ENCODE measurements around the gene SDHAF3.
"Not testable (repeated sequence)": the region's sequence is repeated elsewhere in the genome, so short reads cannot be mapped to it uniquely, and the experiment has no call there.

The SDHAF3 gene

GRCh38 chr7:97117372-97118188 lies at the start of gene SDHAF3:
Gene SDHAF3 (plus strand): TSS chr7:97117698. CDS start chr7:97117724, 26 bp downstream.
- H3K4me3 ChIP-seq (ENCODE audit: low read depth, low read length) = peak within 1 kb of the TSS; percentile 90
- DNase-seq (ENCODE audit: low read depth) = peak; percentile 99
- peak; percentile 19 for TF ChIP-seq CTCF (conservative IDR thresholded peaks at IDR 0.05; ENCODE audit: low read depth, low read length)

- H3K4me3 ChIP-seq (ENCODE audit: low read depth, low read length); DNase-seq (ENCODE audit: low read depth): not testable (repeated sequence)
Measured at GRCh38 chr7:97072025-97072424, 45.5 kb upstream of the SDHAF3 start.

- no peak overlapping the region for H3K4me3 ChIP-seq (ENCODE audit: low read depth, low read length)
- TF ChIP-seq CTCF (conservative IDR thresholded peaks at IDR 0.05; ENCODE audit: low read depth, low read length) = no peak
- DNase-seq (ENCODE audit: low read depth) = no peak
Measured at GRCh38 chr7:97075928-97076327, 41.6 kb upstream of the SDHAF3 start.

- no peak overlapping the region for H3K4me3 ChIP-seq (ENCODE audit: low read depth, low read length)
- TF ChIP-seq CTCF (conservative IDR thresholded peaks at IDR 0.05; ENCODE audit: low read depth, low read length) = no peak
- no peak for DNase-seq (ENCODE audit: low read depth)
Measured at GRCh38 chr7:97078023-97078969, 39.2 kb upstream of the SDHAF3 start.

GRCh38 chr7:97079300-97079699 lies 38.2 kb upstream of the SDHAF3 start:
- no peak for DNase-seq (ENCODE audit: low read depth)
- no peak for TF ChIP-seq CTCF (conservative IDR thresholded peaks at IDR 0.05; ENCODE audit: low read depth, low read length)
- no peak overlapping the region for H3K4me3 ChIP-seq (ENCODE audit: low read depth, low read length)

GRCh38 chr7:97081521-97082300 lies 35.8 kb upstream of the SDHAF3 start:
- TF ChIP-seq CTCF (conservative IDR thresholded peaks at IDR 0.05; ENCODE audit: low read depth, low read length) = no peak
- no peak overlapping the region for H3K4me3 ChIP-seq (ENCODE audit: low read depth, low read length)
- no peak for DNase-seq (ENCODE audit: low read depth)

GRCh38 chr7:97088364-97088763 lies 29.1 kb upstream of the SDHAF3 start:
- TF ChIP-seq CTCF (conservative IDR thresholded peaks at IDR 0.05; ENCODE audit: low read depth, low read length) = no peak
- DNase-seq (ENCODE audit: low read depth) = no peak
- no peak overlapping the region for H3K4me3 ChIP-seq (ENCODE audit: low read depth, low read length)
